Smooth muscle cell (in vitro differentiated cells): ENCODE measurements around the gene GRIK3. TPM values are rescaled to one million over a fixed set of nuclear protein-coding genes. Genes with fewer than 3 reads are reported as not detected.

Experiments
- DNase-seq: peaks from one replicate; lab custom pipeline; 2025; ENCODE audit not compliant: unreplicated experiment; lab: John Stamatoyannopoulos, UW
- H2AFZ ChIP-seq: fragments of 200-600 bp; sonication (generic); 2 replicates; pipeline ENCODE4 v1.6.0; 2016; ENCODE audit warnings: antibody characterized with exemption, low read depth, mild to moderate bottlenecking
- H3F3A ChIP-seq: fragments of 200-600 bp; sonication (generic); 2 replicates; pipeline ENCODE4 v1.6.0; 2017; ENCODE audit warnings: antibody characterized with exemption, low read depth
- H3K27ac ChIP-seq: fragments of 200-600 bp; sonication (generic); 2 replicates; pipeline ENCODE4 v1.5.1; 2016; ENCODE audit warnings: low read depth, mild to moderate bottlenecking
- H3K27me3 ChIP-seq: fragments of 200-600 bp; sonication (generic); 2 replicates; pipeline ENCODE4 v1.6.1; 2016; ENCODE audit warnings: low read depth, mild to moderate bottlenecking
- H3K36me3 ChIP-seq: fragments of 200-600 bp; sonication (generic); 2 replicates; pipeline ENCODE4 v1.5.1; 2016; ENCODE audit warnings: low read depth
- H3K4me1 ChIP-seq: fragments of 200-600 bp; sonication (generic); 2 replicates; pipeline ENCODE4 v1.5.1; 2016; ENCODE audit warnings: low read depth
- H3K4me2 ChIP-seq: fragments of 200-600 bp; sonication (generic); 2 replicates; pipeline ENCODE4 v1.6.0; 2016; ENCODE audit warnings: mild to moderate bottlenecking
- H3K4me3 ChIP-seq: fragments of 200-600 bp; sonication (generic); 2 replicates; pipeline ENCODE4 v1.5.1; 2016; ENCODE audit warnings: mild to moderate bottlenecking
- H3K79me2 ChIP-seq: fragments of 200-600 bp; sonication (generic); 2 replicates; pipeline ENCODE4 v1.6.0; 2016; ENCODE audit warnings: low read depth, mild to moderate bottlenecking
- H3K9ac ChIP-seq: fragments of 200-600 bp; sonication (generic); 2 replicates; pipeline ENCODE4 v1.6.0; 2016; ENCODE audit warnings: low read depth
- H3K9me3 ChIP-seq: fragments of 200-600 bp; sonication (generic); replicated peaks from 2 replicates; pipeline ENCODE4 v1.5.1; 2016; ENCODE audit warnings: low read depth
- H4K20me1 ChIP-seq: fragments of 200-600 bp; sonication (generic); 2 replicates; pipeline ENCODE4 v1.6.0; 2016; ENCODE audit warnings: low read depth
- CTCF ChIP-seq: fragments of 200-600 bp; sonication (generic); IDR thresholded peaks from 2 replicates; pipeline ENCODE4 v1.5.1; 2017; ENCODE audit warnings: borderline replicate concordance, mild to moderate bottlenecking, antibody characterized with exemption; ENCODE audit not compliant: insufficient read depth, poor library complexity, severe bottlenecking
- WGBS: methylation state at CpG from one replicate; pipeline ENCODE4 v1.1.7; 2016; ENCODE audit warnings: low lambda C conversion rate; 5-methylcytosine and 5-hydroxymethylcytosine counted together
- polyA plus RNA-seq: library from polyadenylated mRNA; unstranded; fragments of >200 nt; fragmentation: Nextera tagmentation; extraction: Ambion mirVana; gene quantifications from 2 replicates; pipeline ENCODE4 v1.2.1, GENCODE V29; 2016
- total RNA-seq: library from RNA; depleted of rRNA; stranded (reverse); fragments of >200 nt; gene quantifications from 2 replicates; pipeline ENCODE4 v1.2.3, GENCODE V29; 2014

The GRIK3 gene
- total and polyA plus RNA-seq, 2 experiments from 2014 or later, result 0.04 TPM; not detected in 1

- TF ChIP-seq CTCF, result no peak
- Histone ChIP-seq H3K9me3 (no peaks in the 10 kb centered on the region), H3K36me3 (no peaks in the 10 kb centered on the region), H3K27ac (no peak overlapping the region), H3K4me1 (no peaks in the 10 kb centered on the region), H4K20me1 (no peaks in the 10 kb centered on the region), H3K79me2 (no peaks in the 10 kb centered on the region), H3K4me3 (no peak overlapping the region), H3K4me2 (no peak overlapping the region), H2AFZ (no peak overlapping the region), H3K9ac (no peak overlapping the region), H3K27me3 (no peaks in the 10 kb centered on the region), H3F3A (no peaks in the 10 kb centered on the region)
- no peak for DNase-seq
- WGBS, result 82% methylated on average over 14 of the region's 14 CpGs
These were observed 62.3 kb downstream of the GRIK3 start for GRCh38 chr1:36971852-36972618.

- Histone ChIP-seq H3K36me3 (no peaks in the 10 kb centered on the region), H3K27ac (no peak overlapping the region), H3K4me3 (no peak overlapping the region), H2AFZ (no peak overlapping the region), H4K20me1 (no peaks in the 10 kb centered on the region), H3K4me2 (no peak overlapping the region), H3K4me1 (no peaks in the 10 kb centered on the region), H3K27me3 (no peaks in the 10 kb centered on the region), H3K79me2 (no peaks in the 10 kb centered on the region), H3K9ac (no peak overlapping the region), H3K9me3 (no peaks in the 10 kb centered on the region), H3F3A (no peaks in the 10 kb centered on the region)
- no peak for DNase-seq
- TF ChIP-seq CTCF, result no peak
- WGBS, result 65% methylated on average over 3 of the region's 3 CpGs
These were observed 65.6 kb downstream of the GRIK3 start for GRCh38 chr1:36968730-36969129.

GRCh38 chr1:36966242-36966641 lies 68.1 kb downstream of the GRIK3 start:
- Histone ChIP-seq H4K20me1 (no peaks in the 10 kb centered on the region), H3K4me2 (no peak overlapping the region), H3K79me2 (no peaks in the 10 kb centered on the region), H3K9me3 (no peaks in the 10 kb centered on the region), H3K4me1 (no peaks in the 10 kb centered on the region), H3K27ac (no peak overlapping the region), H2AFZ (no peak overlapping the region), H3F3A (no peaks in the 10 kb centered on the region), H3K4me3 (no peak overlapping the region), H3K9ac (no peak overlapping the region), H3K27me3 (no peaks in the 10 kb centered on the region), H3K36me3 (no peaks in the 10 kb centered on the region)
- DNase-seq, result no peak
- WGBS, result 53% methylated on average over 3 of the region's 3 CpGs
- TF ChIP-seq CTCF, result no peak
